Mucosa of descending colon (tissue), 3 donors: ENCODE results near the gene METRN. TPM values are rescaled to one million over a fixed set of nuclear protein-coding genes. Genes with fewer than 3 reads are reported as not detected.
"Not testable (repeated sequence)": the region's sequence is repeated elsewhere in the genome, so short reads cannot be mapped to it uniquely, and the experiment has no call there.

Experiments
- ATAC-seq: fragments of 200-7000 bp; cut with Tn5 transposase; one replicate; pipeline ENCODE4 v1.9.1; 2020; ENCODE audit warnings: mild to moderate bottlenecking, moderate library complexity
- DNase-seq, 3 donors: peaks; one replicate each; pipeline ENCODE4 v3.0.0-alpha.2; 2020
- H3K36me3 ChIP-seq: fragments of 200-600 bp; one replicate; pipeline ENCODE4 v1.8.0; 2021; ENCODE audit warnings: low read depth, mild to moderate bottlenecking
- H3K4me1 ChIP-seq: fragments of 200-600 bp; one replicate; pipeline ENCODE4 v1.8.0; 2021; ENCODE audit warnings: low read depth, mild to moderate bottlenecking
- H3K4me3 ChIP-seq: fragments of 200-600 bp; one replicate; pipeline ENCODE4 v1.8.0; 2021; ENCODE audit warnings: mild to moderate bottlenecking
- H3K9me3 ChIP-seq: fragments of 200-600 bp; one replicate; pipeline ENCODE4 v1.8.0; 2021; ENCODE audit warnings: mild to moderate bottlenecking
- CTCF ChIP-seq: fragments of 200-600 bp; IDR thresholded peaks from one replicate; pipeline ENCODE4 v1.8.0; 2022; ENCODE audit warnings: antibody characterized with exemption, mild to moderate bottlenecking
- intact Hi-C, 2 donors: fragments of 100-400 bp; cut with DNase I in 1 of 2; cut with micrococcal nuclease in 1 of 2; formaldehyde crosslinking; loops; one replicate each; pipeline versions ENCODE4 v1.11.0 to v1.11.1; 2022; cut with DNase I, micrococcal nuclease
- total RNA-seq, 3 donors: library from RNA; stranded (reverse); fragmentation: NEBNext Ultra II Directional in 2 of 3; extraction: Animal tissue kit (Norgen Biotek cat#: 25700) in 2 of 3; gene quantifications; one replicate each; pipeline versions ENCODE4 v1.2.1 to v1.2.4, GENCODE V29; 2021 to 2023
- donor health status: DM: no; HTN: no; CAD: no; lungs with moderate emphysema.
- donor health status: DM: no; HTN: no; CAD: no.
- donor health status: DM: no; HTN: yes; CAD: no.

The METRN gene
- total RNA-seq, 3 donors from 2014 or later = 15.8 to 34.5 (median 22.0) TPM

GRCh38 chr16:686459-687260, 28.3 kb upstream of the METRN start:
- intact Hi-C loops = no loop called here
- no peak for TF ChIP-seq CTCF
- Histone ChIP-seq H3K36me3 (peaks cover 5% of the 10 kb centered on the region), H3K4me1 (peaks cover 44% of the 10 kb centered on the region), H3K4me3 (no peak overlapping the region), H3K9me3 (no peaks in the 10 kb centered on the region)
- ATAC-seq = no peak
- DNase-seq = no peak

- Histone ChIP-seq H3K9me3 (no peaks in the 10 kb centered on the region), H3K4me3 (no peak overlapping the region), H3K36me3 (no peaks in the 10 kb centered on the region), H3K4me1 (peaks cover 36% of the 10 kb centered on the region)
- intact Hi-C loops = no loop called here
- no peak for TF ChIP-seq CTCF
- ATAC-seq (no peak), DNase-seq (no peak)
Observed at GRCh38 chr16:687499-687898, 27.4 kb upstream of the METRN start.

GRCh38 chr16:689175-689897, 25.6 kb upstream of the METRN start:
- ATAC-seq (no peak), DNase-seq (no peak)
- intact Hi-C loops = no loop called here
- no peaks in the 10 kb centered on the region for H3K9me3 ChIP-seq
- peak overlapping the region; percentile 67 for H3K4me3 ChIP-seq
- no peak for TF ChIP-seq CTCF
- peaks cover 32% of the 10 kb centered on the region for H3K4me1 ChIP-seq
- no peaks in the 10 kb centered on the region for H3K36me3 ChIP-seq

- H3K36me3 ChIP-seq, DNase-seq, intact Hi-C loops, H3K4me3 ChIP-seq, ATAC-seq, H3K9me3 ChIP-seq: not testable (repeated sequence)
- peaks cover 32% of the 10 kb centered on the region for H3K4me1 ChIP-seq
Observed at GRCh38 chr16:691242-691641, 23.7 kb upstream of the METRN start.

- ATAC-seq (no peak), DNase-seq (no peak)
- H3K36me3 ChIP-seq = no peaks in the 10 kb centered on the region
- no peak overlapping the region for H3K4me3 ChIP-seq
- intact Hi-C loops = no loop called here
- H3K9me3 ChIP-seq = no peaks in the 10 kb centered on the region
- H3K4me1 ChIP-seq = peaks cover 32% of the 10 kb centered on the region
- no peak for TF ChIP-seq CTCF
Observed at GRCh38 chr16:692356-693108, 22.4 kb upstream of the METRN start.
